Endothelial cell of umbilical vein (primary cell): Measurements from ENCODE around the gene C1orf226. TPM values are rescaled to one million over a fixed set of nuclear protein-coding genes. Genes with fewer than 3 reads are reported as not detected.

ENCODE experiments used
- BruUV-seq: library from RNA; stranded (reverse); fragments of 400-500 nt; replicated peaks from 2 replicates; lab custom pipeline; 2021; lab: Mats Ljungman, UMichigan
- CTCF ChIA-PET: fragments of 300-600, 350-600 bp; sonication (Branson Sonifier 250); formaldehyde crosslinking; loops from one replicate; lab custom pipeline; 2021; ENCODE audit warnings: antibody characterized with exemption, inconsistent platforms; lab: Charles Lee
- POLR2A ChIA-PET: fragments of 300-600, 350-600 bp; sonication (Branson Sonifier 250); formaldehyde crosslinking; loops from one replicate; lab custom pipeline; 2021; ENCODE audit warnings: antibody characterized with exemption, inconsistent platforms; lab: Charles Lee
- DNase-seq: peaks from one replicate; pipeline ENCODE4 v3.0.0-alpha.2; 2011; ENCODE audit warnings: low read depth, low spot score
- FAIRE-seq: peaks from 2 replicates; lab custom pipeline; 2011; peaks lifted over from hg19 to GRCh38; lab: Jason Lieb, UNC
- H2AFZ ChIP-seq: 2 replicates; pipeline ENCODE4 v1.6.0; 2012; ENCODE audit warnings: low read depth, low read length, control low read depth, inconsistent platforms
- H3K27ac ChIP-seq: 2 replicates; pipeline ENCODE4 v1.5.1; 2011; ENCODE audit warnings: low read depth, mild to moderate bottlenecking, control low read depth, low read length, moderate library complexity; ENCODE audit not compliant: insufficient read depth
- H3K27me3 ChIP-seq, 2 experiments: 2 replicates each; pipeline versions ENCODE4 v1.6.0 to v1.6.1; 2011; ENCODE audit warnings: low read length in 2 of 2, mixed read lengths in 1 of 2; ENCODE audit not compliant: control insufficient read depth in 2 of 2, insufficient read depth in 2 of 2
- H3K36me3 ChIP-seq, 2 experiments: 2 replicates in 1 of 2; 3 replicates in 1 of 2; pipeline ENCODE4 v1.5.1; 2011; ENCODE audit warnings: low read length in 2 of 2, mild to moderate bottlenecking in 1 of 2, moderate library complexity in 1 of 2; ENCODE audit not compliant: control insufficient read depth in 2 of 2, insufficient read depth in 2 of 2; ENCODE audit errors: extremely low read depth in 1 of 2
- H3K4me1 ChIP-seq: 3 replicates; pipeline ENCODE4 v1.5.1; 2011; ENCODE audit warnings: mild to moderate bottlenecking, low read length; ENCODE audit not compliant: control insufficient read depth, insufficient read depth; ENCODE audit errors: extremely low read depth
- H3K4me2 ChIP-seq: 2 replicates; pipeline ENCODE4 v1.6.1; 2011; ENCODE audit warnings: low read length, control low read depth, mixed read lengths; ENCODE audit not compliant: insufficient read depth
- H3K4me3 ChIP-seq, 3 experiments: fragments of 200-600 bp in 1 of 3; sonication (generic), shearing (Covaris generic) in 1 of 3; replicated peaks in 1 of 3; 2 replicates each; pipeline ENCODE4 v1.5.1; 2011 to 2016; ENCODE audit warnings: control low read depth in 3 of 3, low read length in 3 of 3, mild to moderate bottlenecking in 2 of 3, inconsistent platforms in 1 of 3, low read depth in 1 of 3, moderate library complexity in 1 of 3; ENCODE audit not compliant: insufficient read depth in 1 of 3
- H3K79me2 ChIP-seq: 2 replicates; pipeline ENCODE4 v1.6.0; 2012; ENCODE audit warnings: low read length, inconsistent platforms; ENCODE audit not compliant: control insufficient read depth, insufficient read depth
- H3K9ac ChIP-seq: replicated peaks from 2 replicates; pipeline ENCODE3; 2011; ENCODE audit warnings: low read length, control low read depth; ENCODE audit not compliant: insufficient read depth; ENCODE audit errors: extremely low read depth
- H3K9me1 ChIP-seq: replicated peaks from 3 replicates; pipeline ENCODE4 v1.6.0; 2011; ENCODE audit warnings: mild to moderate bottlenecking, low read length; ENCODE audit not compliant: control insufficient read depth, insufficient read depth; ENCODE audit errors: extremely low read depth
- H3K9me3 ChIP-seq: replicated peaks from 2 replicates; pipeline ENCODE4 v1.5.1; 2012; ENCODE audit warnings: low read length, inconsistent platforms; ENCODE audit not compliant: control insufficient read depth, insufficient read depth
- H4K20me1 ChIP-seq: replicated peaks from 2 replicates; pipeline ENCODE3; 2011; ENCODE audit warnings: mild to moderate bottlenecking, low read length; ENCODE audit not compliant: control insufficient read depth, insufficient read depth; ENCODE audit errors: extremely low read depth
- CTCF ChIP-seq, 2 donors: IDR thresholded peaks; 1 replicate in 1 of 2; 2 replicates in 1 of 2; pipeline ENCODE4 v1.5.1; 2011; ENCODE audit warnings: low read length in 2 of 2, mild to moderate bottlenecking in 2 of 2, moderate library complexity in 2 of 2, control low read depth in 1 of 2, inconsistent platforms in 1 of 2, low read depth in 1 of 2; ENCODE audit not compliant: insufficient read depth in 1 of 2; ENCODE audit errors: extremely low read depth in 1 of 2
- EZH2 ChIP-seq: IDR thresholded peaks from 2 replicates; pipeline ENCODE4 v1.6.1; 2012; ENCODE audit warnings: borderline replicate concordance, low read depth, mild to moderate bottlenecking, moderate library complexity, low read length, inconsistent platforms; ENCODE audit not compliant: severe bottlenecking
- FOS ChIP-seq: IDR thresholded peaks from 2 replicates; pipeline ENCODE4 v1.6.1; 2011; ENCODE audit warnings: mild to moderate bottlenecking, low read length, moderate library complexity, borderline replicate concordance; ENCODE audit not compliant: insufficient read depth
- GATA2 ChIP-seq: IDR thresholded peaks from 2 replicates; pipeline ENCODE4 v1.7.0; 2011; ENCODE audit warnings: low read depth, mild to moderate bottlenecking, moderate library complexity, mixed read lengths, low read length; ENCODE audit not compliant: insufficient read length, insufficient read depth
- JUN ChIP-seq: IDR thresholded peaks from 2 replicates; pipeline ENCODE4 v1.6.1; 2011; ENCODE audit warnings: borderline replicate concordance, low read depth; ENCODE audit not compliant: insufficient read length, insufficient read depth
- MAX ChIP-seq: IDR thresholded peaks from 2 replicates; pipeline ENCODE4 v1.6.1; 2011; ENCODE audit not compliant: insufficient read depth, insufficient read length
- MYC ChIP-seq: IDR thresholded peaks from one replicate; pipeline ENCODE4 v1.6.1; 2011; ENCODE audit warnings: mild to moderate bottlenecking, low read depth, low read length
- POLR2A ChIP-seq: IDR thresholded peaks from 2 replicates; pipeline ENCODE4 v1.6.1; 2012; ENCODE audit warnings: low read depth, mild to moderate bottlenecking, control low read depth, low read length
- POLR2AphosphoS5 ChIP-seq: IDR thresholded peaks from 2 replicates; pipeline ENCODE4 v1.6.1; 2012; ENCODE audit warnings: low read depth, mild to moderate bottlenecking, control low read depth, low read length, moderate library complexity; ENCODE audit not compliant: insufficient read depth
- dilution Hi-C: fragments of 300-500 bp; cut with MboI; formaldehyde crosslinking; loops from one replicate; pipeline ENCODE4 v1.15.0; 2019; ENCODE audit warnings: low sequenced_read_pairs; ENCODE audit not compliant: extremely low pct_ligation_motif_present
- intact Hi-C: fragments of 100-400 bp; cut with micrococcal nuclease; formaldehyde crosslinking; loops from one replicate; pipeline ENCODE4 v1.10.0; 2022
- polyA plus RNA-seq, 4 experiments: library from polyadenylated mRNA; depleted of rRNA in 3 of 4; stranded (reverse) in 3 of 4; unstranded in 1 of 4; fragments of >200 nt; gene quantifications; 2 replicates each; pipeline versions ENCODE4 v1.2.1 to v1.2.3, GENCODE V29; 2011 to 2012; ENCODE audit warnings: missing spikeins in 1 of 4
- total RNA-seq: library from RNA; stranded (reverse); gene quantifications from 2 replicates; pipeline ENCODE4 v1.2.3, GENCODE V29; 2021

The C1orf226 gene
- total and polyA plus RNA-seq, 2 donors (not counting 3 experiments of a cell fraction or from before 2014, with no cell fraction given), result 2.5 to 4.2 TPM

GRCh38 chr1:162370721-162371120 lies 10.8 kb upstream of the C1orf226 start:
- Histone ChIP-seq H3K36me3 (peaks cover 0 to 4% of the 10 kb centered on the region in 2 experiments), H3K27me3 (no peaks in the 10 kb centered on the region), H4K20me1 (no peaks in the 10 kb centered on the region), H3K9me1 (no peaks in the 10 kb centered on the region), H3K27ac (no peak overlapping the region), H3K4me1 (no peaks in the 10 kb centered on the region), H3K4me2 (no peak overlapping the region), H3K79me2 (no peaks in the 10 kb centered on the region), H3K4me3 (no peak overlapping the region), H2AFZ (no peak overlapping the region), H3K9me3 (no peaks in the 10 kb centered on the region), H3K9ac (no peak overlapping the region)
- TF ChIP-seq MYC (no peak), CTCF (IDR thresholded peaks at IDR 0.05; ENCODE audit: extremely low read depth in 1 of 2, insufficient read depth in 1 of 2, low read depth in 1 of 2, low read length in 2 of 2) (no peak), GATA2 (no peak), MAX (no peak)
- intact Hi-C loops (no loop called here), dilution Hi-C loops (no loop called here)
- ChIA-PET POLR2A (no interaction called here), CTCF (interaction anchor here (1.1 kb wide), 1 partner anchor 13 kb away, joined by 3 read pairs; no protein-coding TSS in a partner anchor)
- DNase-seq (no peak), FAIRE-seq (no peak)
- BruUV-seq, result no TSS peak

DNA sequence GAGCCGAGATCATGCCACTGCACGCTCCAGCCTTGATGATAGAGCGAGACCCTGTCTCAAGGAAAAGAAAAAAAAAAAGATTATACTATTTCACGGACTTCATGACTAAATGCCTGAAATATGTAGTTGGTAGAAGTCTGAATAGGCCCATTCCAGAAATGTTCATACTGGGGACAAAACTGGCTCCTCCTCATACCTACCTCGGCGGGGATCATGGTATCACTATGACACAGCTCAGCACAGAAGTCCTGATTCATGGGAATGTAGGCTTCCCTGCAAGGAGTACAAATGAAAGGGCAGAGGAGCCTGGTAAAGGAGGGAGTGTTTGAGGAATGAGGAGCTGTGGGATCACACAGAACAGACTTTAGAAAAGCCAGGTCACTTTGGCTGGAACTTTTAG lies 9.9 kb upstream of the C1orf226 start:
- H3K4me3 ChIP-seq, result no peak overlapping the region
- DNase-seq, result no peak
- dilution Hi-C loops (no loop called here), intact Hi-C loops (no loop called here)
- H3K9me1 ChIP-seq, result no peaks in the 10 kb centered on the region
- no peak overlapping the region for H3K4me2 ChIP-seq
- H3K4me1 ChIP-seq, result no peaks in the 10 kb centered on the region
- H3K9ac ChIP-seq, result no peak overlapping the region
- no peaks in the 10 kb centered on the region for H4K20me1 ChIP-seq
- TF ChIP-seq EZH2 (no peak), MAX (no peak), JUN (no peak), MYC (no peak), POLR2AphosphoS5 (no peak), GATA2 (no peak), CTCF (IDR thresholded peaks at IDR 0.05; ENCODE audit: extremely low read depth in 1 of 2, insufficient read depth in 1 of 2, low read depth in 1 of 2, low read length in 2 of 2) (no peak), FOS (no peak), POLR2A (no peak)
- no peaks in the 10 kb centered on the region for H3K9me3 ChIP-seq
- H3K79me2 ChIP-seq, result no peaks in the 10 kb centered on the region
- POLR2A ChIA-PET, result no interaction called here
- no peak overlapping the region for H3K27ac ChIP-seq
- H3K27me3 ChIP-seq, result no peaks in the 10 kb centered on the region
- no TSS peak for BruUV-seq
- CTCF ChIA-PET, result interaction anchor here (1.0 to 1.1 kb wide), 3 partner anchors 9 to 315 kb away, joined by 3 to 4 read pairs (median 3); no protein-coding TSS in a partner anchor
- H2AFZ ChIP-seq, result no peak overlapping the region
- peaks cover 0 to 4% of the 10 kb centered on the region in 2 experiments for H3K36me3 ChIP-seq
- FAIRE-seq, result no peak
